MCF 10A (cell line): Measurements from ENCODE around the gene SNAP91. TPM values are rescaled to one million over a fixed set of nuclear protein-coding genes. Genes with fewer than 3 reads are reported as not detected.

Source experiments
- BruUV-seq: library from RNA; stranded (reverse); fragments of 400-500 nt; replicated peaks from 2 replicates; lab custom pipeline; 2021; lab: Mats Ljungman, UMichigan
- CTCF ChIA-PET: fragments of 300-600 bp; sonication (Branson Sonifier 250); formaldehyde crosslinking; extraction: SDS; loops from one replicate; lab custom pipeline; 2021; ENCODE audit warnings: antibody characterized with exemption, inconsistent platforms; lab: Yijun Ruan, JAX
- POLR2A ChIA-PET: fragments of 300-600, 350-650 bp; sonication (Branson Sonifier 250); formaldehyde crosslinking; extraction: SDS; loops from one replicate; lab custom pipeline; 2020; ENCODE audit warnings: antibody characterized with exemption, inconsistent platforms; lab: Yijun Ruan, JAX
- DNase-seq: peaks from one replicate; pipeline ENCODE4 v3.0.0-alpha.2; 2018; ENCODE audit not compliant: unreplicated experiment
- H3K27ac Mint-ChIP-seq: one replicate; pipeline ENCODE4 v1.8.0; 2022; ENCODE audit warnings: mild to moderate bottlenecking, low read depth, mixed read lengths; ENCODE audit not compliant: unreplicated experiment
- H3K27me3 Mint-ChIP-seq: one replicate; pipeline ENCODE4 v1.8.0; 2022; ENCODE audit warnings: mixed read lengths; ENCODE audit not compliant: insufficient read depth, unreplicated experiment
- H3K36me3 Mint-ChIP-seq: one replicate; pipeline ENCODE4 v1.8.0; 2022; ENCODE audit warnings: mild to moderate bottlenecking, moderate library complexity, mixed read lengths; ENCODE audit not compliant: insufficient read depth, unreplicated experiment
- H3K4me1 Mint-ChIP-seq: one replicate; pipeline ENCODE4 v1.8.0; 2022; ENCODE audit warnings: mixed read lengths; ENCODE audit not compliant: insufficient read depth, unreplicated experiment
- H3K4me3 Mint-ChIP-seq: one replicate; pipeline ENCODE4 v1.8.0; 2022; ENCODE audit warnings: mild to moderate bottlenecking, moderate library complexity, mixed read lengths; ENCODE audit not compliant: unreplicated experiment
- H3K9me3 Mint-ChIP-seq: one replicate; pipeline ENCODE4 v1.8.0; 2022; ENCODE audit warnings: mixed read lengths; ENCODE audit not compliant: unreplicated experiment
- intact Hi-C: fragments of 100-400 bp; cut with micrococcal nuclease; formaldehyde crosslinking; loops from 2 replicates; pipeline ENCODE4 v1.14.1; 2022
- total RNA-seq: library from RNA; stranded (reverse); gene quantifications from 2 replicates; pipeline ENCODE4 v1.2.3, GENCODE V29; 2022
- TF ChIP-seq, protein P1 (sequence below): fragments of 200-600 bp; IDR thresholded peaks from one replicate; pipeline ENCODE4 v1.8.0; 2022; ENCODE audit warnings: antibody characterized with exemption, mild to moderate bottlenecking; ENCODE audit not compliant: unreplicated experiment

SNAP91 gene
- total RNA-seq, 1 experiment from 2014 or later, result not detected

DNA sequence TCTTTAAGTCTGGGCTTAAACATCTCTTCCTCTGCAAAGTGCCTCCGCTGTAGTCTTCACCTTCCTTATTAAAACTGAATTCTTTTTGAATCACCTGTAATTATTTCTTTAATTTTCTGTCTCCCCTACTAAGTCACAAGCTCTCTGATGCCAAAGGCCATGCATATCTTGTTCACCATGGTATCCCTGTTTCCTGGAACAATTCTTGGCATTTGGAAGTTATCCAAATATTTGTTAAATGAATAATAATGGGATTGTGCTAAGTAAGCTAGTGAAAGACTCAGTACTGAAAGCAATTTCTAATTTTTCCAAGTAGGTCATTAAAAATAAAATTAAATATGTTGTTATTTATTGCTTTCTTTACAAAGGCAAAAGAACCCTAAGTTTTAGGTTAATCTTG lies 12.2 kb downstream of the SNAP91 start:
- intact Hi-C loops, result no loop called here
- H3K9me3 Mint-ChIP-seq, result no peaks in the 10 kb centered on the region
- TF ChIP-seq, protein P1, sequence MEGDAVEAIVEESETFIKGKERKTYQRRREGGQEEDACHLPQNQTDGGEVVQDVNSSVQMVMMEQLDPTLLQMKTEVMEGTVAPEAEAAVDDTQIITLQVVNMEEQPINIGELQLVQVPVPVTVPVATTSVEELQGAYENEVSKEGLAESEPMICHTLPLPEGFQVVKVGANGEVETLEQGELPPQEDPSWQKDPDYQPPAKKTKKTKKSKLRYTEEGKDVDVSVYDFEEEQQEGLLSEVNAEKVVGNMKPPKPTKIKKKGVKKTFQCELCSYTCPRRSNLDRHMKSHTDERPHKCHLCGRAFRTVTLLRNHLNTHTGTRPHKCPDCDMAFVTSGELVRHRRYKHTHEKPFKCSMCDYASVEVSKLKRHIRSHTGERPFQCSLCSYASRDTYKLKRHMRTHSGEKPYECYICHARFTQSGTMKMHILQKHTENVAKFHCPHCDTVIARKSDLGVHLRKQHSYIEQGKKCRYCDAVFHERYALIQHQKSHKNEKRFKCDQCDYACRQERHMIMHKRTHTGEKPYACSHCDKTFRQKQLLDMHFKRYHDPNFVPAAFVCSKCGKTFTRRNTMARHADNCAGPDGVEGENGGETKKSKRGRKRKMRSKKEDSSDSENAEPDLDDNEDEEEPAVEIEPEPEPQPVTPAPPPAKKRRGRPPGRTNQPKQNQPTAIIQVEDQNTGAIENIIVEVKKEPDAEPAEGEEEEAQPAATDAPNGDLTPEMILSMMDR, result no peak
- no peak overlapping the region for H3K27ac Mint-ChIP-seq
- H3K36me3 Mint-ChIP-seq, result no peaks in the 10 kb centered on the region
- H3K4me1 Mint-ChIP-seq, result peaks cover 7% of the 10 kb centered on the region
- H3K27me3 Mint-ChIP-seq, result peaks cover 29% of the 10 kb centered on the region
- H3K4me3 Mint-ChIP-seq, result no peak overlapping the region
- BruUV-seq, result no TSS peak
- ChIA-PET CTCF (interaction anchor here (0.6 kb wide), 1 partner anchor 86 kb away, joined by 3 read pairs; no protein-coding TSS in a partner anchor), POLR2A (interaction anchor here (0.7 kb wide), 1 partner anchor 150 kb away, joined by 4 read pairs; no protein-coding TSS in a partner anchor)
- DNase-seq, result peak; percentile 48

DNA sequence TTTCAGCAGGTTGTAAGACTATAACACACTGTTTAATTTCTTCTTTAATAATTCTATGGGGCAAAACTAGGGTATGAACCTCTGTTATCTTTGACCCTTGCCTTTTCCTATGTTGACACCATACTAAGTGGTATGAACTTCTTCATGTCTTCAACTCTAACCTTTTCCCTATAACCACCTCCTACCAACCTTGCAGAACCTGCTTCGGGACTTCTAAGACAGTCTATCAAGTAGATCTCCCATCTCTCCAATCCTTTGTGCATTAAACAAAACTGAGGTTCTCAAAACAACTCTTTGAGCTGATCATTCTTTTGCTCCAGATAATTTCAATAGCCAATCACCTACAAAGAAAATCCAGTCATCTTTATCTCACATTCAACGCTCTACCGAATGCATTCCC lies 23.4 kb downstream of the SNAP91 start:
- POLR2A ChIA-PET, result no interaction called here
- CTCF ChIA-PET, result no interaction called here

DNA sequence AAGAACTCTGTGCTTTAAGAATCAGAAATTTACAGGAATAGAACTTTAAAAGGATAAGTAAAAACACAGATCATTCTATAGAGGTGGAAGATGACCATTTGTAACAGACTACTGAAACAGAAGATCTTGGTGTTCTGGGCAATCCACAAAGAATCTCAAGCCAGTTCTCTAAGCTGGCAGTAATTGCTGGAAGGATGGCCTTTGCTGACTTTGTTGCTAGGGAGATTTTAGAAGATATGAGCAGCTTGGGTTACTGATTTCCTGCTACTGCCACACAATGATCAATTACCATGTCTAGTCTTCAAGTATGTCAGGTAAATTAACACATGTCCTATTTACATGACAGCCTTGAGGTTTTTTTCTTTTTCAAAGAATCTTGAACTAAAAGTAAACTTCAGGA lies 31.1 kb downstream of the SNAP91 start:
- no peaks in the 10 kb centered on the region for H3K4me1 Mint-ChIP-seq
- no peaks in the 10 kb centered on the region for H3K36me3 Mint-ChIP-seq
- no peaks in the 10 kb centered on the region for H3K9me3 Mint-ChIP-seq
- ChIA-PET CTCF (no interaction called here), POLR2A (no interaction called here)
- TF ChIP-seq, protein P1, result no peak
- no peak overlapping the region for H3K4me3 Mint-ChIP-seq
- BruUV-seq, result no TSS peak
- DNase-seq, result no peak
- no peak overlapping the region for H3K27ac Mint-ChIP-seq
- intact Hi-C loops, result no loop called here
- peaks cover 89% of the 10 kb centered on the region for H3K27me3 Mint-ChIP-seq

More for the DNA sequence above, 23.4 kb downstream of the SNAP91 start:
- TF ChIP-seq, protein P1, result no peak
- Mint-ChIP-seq H3K36me3 (no peaks in the 10 kb centered on the region), H3K27me3 (peaks cover 48% of the 10 kb centered on the region), H3K4me3 (no peak overlapping the region), H3K9me3 (no peaks in the 10 kb centered on the region), H3K27ac (no peak overlapping the region), H3K4me1 (no peaks in the 10 kb centered on the region)
- BruUV-seq, result no TSS peak
- intact Hi-C loops, result no loop called here
- no peak for DNase-seq

DNA sequence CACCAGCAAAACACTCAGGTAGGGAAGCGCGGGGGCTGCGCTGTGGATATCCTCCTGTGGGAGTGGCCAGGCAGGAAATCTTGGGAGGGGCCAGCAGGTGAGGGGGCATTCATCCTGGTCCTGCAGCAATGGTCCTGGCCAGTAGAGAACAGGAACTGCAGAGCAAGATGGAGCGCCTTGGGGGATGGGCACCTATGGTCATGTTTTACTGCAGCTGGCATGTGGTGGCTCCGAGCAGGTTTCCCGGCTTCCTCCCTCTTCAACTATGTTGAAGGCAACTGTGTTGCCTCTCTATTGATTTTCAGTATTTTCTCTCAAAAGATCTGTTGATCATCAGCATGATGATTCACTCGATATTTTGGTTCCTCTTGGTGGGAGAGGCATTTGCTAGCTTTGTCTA lies 70.9 kb downstream of the SNAP91 start:
- Mint-ChIP-seq H3K4me1 (no peaks in the 10 kb centered on the region), H3K36me3 (no peaks in the 10 kb centered on the region), H3K27me3 (peaks cover 82% of the 10 kb centered on the region), H3K4me3 (no peak overlapping the region), H3K9me3 (no peaks in the 10 kb centered on the region), H3K27ac (no peak overlapping the region)
- POLR2A ChIA-PET, result no interaction called here
- intact Hi-C loops, result no loop called here
- TF ChIP-seq, protein P1, result no peak
- CTCF ChIA-PET, result no interaction called here
- DNase-seq, result no peak
- BruUV-seq, result no TSS peak
